SK-N-SH (cell line): ENCODE results near the gene IFNL2.

Source experiments
- EP300 ChIP-seq, 2 experiments: IDR thresholded peaks; 2 replicates each; pipeline versions ENCODE4 v1.4.0 to v1.6.1; 2012; ENCODE audit warnings: borderline replicate concordance in 1 of 2, low read depth in 1 of 2, low read length in 1 of 2
- EZH2phosphoT487 ChIP-seq: fragments of 200-600 bp; sonication (generic); IDR thresholded peaks from 2 replicates; pipeline ENCODE4 v1.6.1; 2017; ENCODE audit warnings: low read depth, mixed run types, mild to moderate bottlenecking, antibody characterized with exemption, moderate library complexity, borderline replicate concordance
- FOSL2 ChIP-seq: IDR thresholded peaks from 2 replicates; pipeline ENCODE4 v1.4.0; 2012; ENCODE audit warnings: low read depth, mild to moderate bottlenecking, moderate library complexity, borderline replicate concordance
- JUND ChIP-seq: IDR thresholded peaks from 2 replicates; pipeline ENCODE4 v1.4.0; 2012
- POLR2AphosphoS5 ChIP-seq: IDR thresholded peaks from 2 replicates; pipeline ENCODE4 v1.6.1; 2012; ENCODE audit warnings: low read depth, low read length
- TF ChIP-seq, protein P1 (sequence below): fragments of 200-600 bp; sonication (generic); IDR thresholded peaks from 2 replicates; pipeline ENCODE4 v1.6.1; 2017; ENCODE audit warnings: antibody characterized with exemption, mild to moderate bottlenecking, moderate library complexity
- TF ChIP-seq, protein P2 (sequence below): IDR thresholded peaks from 2 replicates; pipeline ENCODE4; 2012
- TF ChIP-seq, protein P3 (sequence below): fragments of 150-350 bp; IDR thresholded peaks from 2 replicates; pipeline ENCODE4 v1.6.1; 2017; ENCODE audit warnings: antibody characterized with exemption, low read length, low read depth, borderline replicate concordance

DNA sequence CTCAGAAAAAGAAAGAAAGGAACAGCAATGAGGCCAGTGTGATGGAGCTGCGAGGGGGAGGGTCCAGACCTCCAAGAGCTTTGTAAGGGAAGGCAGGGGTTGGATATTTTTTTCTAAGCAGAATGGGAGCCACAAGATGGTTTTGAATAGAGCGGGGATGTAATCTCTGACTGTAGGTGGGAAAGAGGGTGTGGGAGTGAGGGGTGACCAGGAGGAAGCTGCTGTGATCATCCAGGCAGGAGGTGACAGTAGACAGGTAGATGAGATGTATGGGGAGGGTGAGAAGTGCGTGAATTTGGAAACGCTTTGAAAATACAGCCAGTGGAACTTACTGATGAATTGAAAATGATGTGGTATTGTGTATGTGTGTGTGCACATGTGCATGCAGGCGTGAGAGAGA, 7.4 kb downstream of the IFNL2 start:
- TF ChIP-seq, protein P1, sequence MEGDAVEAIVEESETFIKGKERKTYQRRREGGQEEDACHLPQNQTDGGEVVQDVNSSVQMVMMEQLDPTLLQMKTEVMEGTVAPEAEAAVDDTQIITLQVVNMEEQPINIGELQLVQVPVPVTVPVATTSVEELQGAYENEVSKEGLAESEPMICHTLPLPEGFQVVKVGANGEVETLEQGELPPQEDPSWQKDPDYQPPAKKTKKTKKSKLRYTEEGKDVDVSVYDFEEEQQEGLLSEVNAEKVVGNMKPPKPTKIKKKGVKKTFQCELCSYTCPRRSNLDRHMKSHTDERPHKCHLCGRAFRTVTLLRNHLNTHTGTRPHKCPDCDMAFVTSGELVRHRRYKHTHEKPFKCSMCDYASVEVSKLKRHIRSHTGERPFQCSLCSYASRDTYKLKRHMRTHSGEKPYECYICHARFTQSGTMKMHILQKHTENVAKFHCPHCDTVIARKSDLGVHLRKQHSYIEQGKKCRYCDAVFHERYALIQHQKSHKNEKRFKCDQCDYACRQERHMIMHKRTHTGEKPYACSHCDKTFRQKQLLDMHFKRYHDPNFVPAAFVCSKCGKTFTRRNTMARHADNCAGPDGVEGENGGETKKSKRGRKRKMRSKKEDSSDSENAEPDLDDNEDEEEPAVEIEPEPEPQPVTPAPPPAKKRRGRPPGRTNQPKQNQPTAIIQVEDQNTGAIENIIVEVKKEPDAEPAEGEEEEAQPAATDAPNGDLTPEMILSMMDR: no peak
- TF ChIP-seq, protein P2, sequence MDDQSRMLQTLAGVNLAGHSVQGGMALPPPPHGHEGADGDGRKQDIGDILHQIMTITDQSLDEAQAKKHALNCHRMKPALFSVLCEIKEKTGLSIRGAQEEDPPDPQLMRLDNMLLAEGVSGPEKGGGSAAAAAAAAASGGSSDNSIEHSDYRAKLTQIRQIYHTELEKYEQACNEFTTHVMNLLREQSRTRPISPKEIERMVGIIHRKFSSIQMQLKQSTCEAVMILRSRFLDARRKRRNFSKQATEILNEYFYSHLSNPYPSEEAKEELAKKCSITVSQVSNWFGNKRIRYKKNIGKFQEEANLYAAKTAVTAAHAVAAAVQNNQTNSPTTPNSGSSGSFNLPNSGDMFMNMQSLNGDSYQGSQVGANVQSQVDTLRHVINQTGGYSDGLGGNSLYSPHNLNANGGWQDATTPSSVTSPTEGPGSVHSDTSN: no peak
- TF ChIP-seq FOSL2: no peak
- no peak for TF ChIP-seq POLR2AphosphoS5
- TF ChIP-seq, protein P3, sequence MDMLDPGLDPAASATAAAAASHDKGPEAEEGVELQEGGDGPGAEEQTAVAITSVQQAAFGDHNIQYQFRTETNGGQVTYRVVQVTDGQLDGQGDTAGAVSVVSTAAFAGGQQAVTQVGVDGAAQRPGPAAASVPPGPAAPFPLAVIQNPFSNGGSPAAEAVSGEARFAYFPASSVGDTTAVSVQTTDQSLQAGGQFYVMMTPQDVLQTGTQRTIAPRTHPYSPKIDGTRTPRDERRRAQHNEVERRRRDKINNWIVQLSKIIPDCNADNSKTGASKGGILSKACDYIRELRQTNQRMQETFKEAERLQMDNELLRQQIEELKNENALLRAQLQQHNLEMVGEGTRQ: no peak
- no peak for TF ChIP-seq EZH2phosphoT487
- TF ChIP-seq EP300 (IDR thresholded peaks at IDR 0.05; ENCODE audit: borderline replicate concordance in 1 of 2, low read depth in 1 of 2, low read length in 1 of 2): no peak
- TF ChIP-seq JUND: no peak
